NCI-H2227 (cell line): ENCODE measurements around the gene XYLT1.
"Not testable (repeated sequence)": the region's sequence is repeated elsewhere in the genome, so short reads cannot be mapped to it uniquely, and the experiment has no call there.

ENCODE experiments used
- DNase-seq: peaks from one replicate; lab custom pipeline; 2025; ENCODE audit not compliant: unreplicated experiment; lab: John Stamatoyannopoulos, UW

XYLT1 gene

DNA sequence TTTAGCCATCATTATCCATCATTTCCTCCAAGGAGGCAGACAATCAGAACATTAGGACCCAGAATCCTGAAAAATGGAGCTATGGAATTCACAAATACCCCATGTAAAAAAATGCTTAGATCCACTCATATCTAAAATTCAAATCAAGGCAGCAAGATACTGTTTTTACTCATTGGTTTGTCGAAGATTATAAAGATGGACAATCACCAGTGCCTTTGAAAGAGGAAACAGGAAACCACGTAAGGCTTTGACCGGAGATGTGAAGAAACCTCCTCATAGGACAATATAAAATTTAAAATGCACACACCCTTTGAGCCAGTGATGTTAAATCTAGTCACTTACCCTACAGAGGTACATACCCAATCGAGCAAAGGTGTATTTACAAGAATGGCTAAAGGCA is 130.0 kb downstream of the XYLT1 start:
- no peak for DNase-seq

DNA sequence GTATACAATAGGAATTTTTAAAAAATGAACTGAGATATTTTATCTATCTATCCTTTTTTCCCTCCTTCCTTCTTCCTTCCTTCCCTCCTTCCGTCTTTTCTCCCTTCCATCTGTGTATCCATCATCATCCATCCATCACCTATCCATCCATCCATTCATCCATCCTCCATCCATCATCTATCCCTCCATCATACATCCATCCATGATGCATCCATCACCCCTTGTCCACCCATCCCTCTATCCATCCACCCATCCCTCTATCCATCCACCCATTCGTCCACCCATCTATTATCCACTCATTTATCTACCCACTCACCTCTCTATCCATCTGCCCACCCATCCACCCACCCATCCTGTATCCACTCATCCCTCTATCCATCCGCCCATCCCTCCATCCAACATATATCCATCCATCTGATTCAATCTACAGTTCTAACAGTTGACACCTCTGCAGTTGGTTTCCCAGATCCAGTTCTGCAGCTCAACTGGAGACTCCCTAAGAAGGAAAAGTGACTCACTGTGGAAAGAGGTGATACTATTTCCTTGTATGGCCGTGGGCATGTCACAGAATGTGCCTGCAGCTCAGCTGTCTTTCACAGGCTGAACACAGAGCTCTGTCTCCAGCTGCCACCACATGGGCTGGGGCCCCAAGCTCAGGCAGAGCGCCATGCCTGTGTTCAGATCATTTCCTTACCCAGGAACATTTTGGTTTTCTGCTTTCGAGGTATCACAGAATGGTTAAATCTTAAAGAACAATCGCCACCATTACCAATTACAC is 130.8 kb downstream of the XYLT1 start:
- DNase-seq, result no peak

DNA sequence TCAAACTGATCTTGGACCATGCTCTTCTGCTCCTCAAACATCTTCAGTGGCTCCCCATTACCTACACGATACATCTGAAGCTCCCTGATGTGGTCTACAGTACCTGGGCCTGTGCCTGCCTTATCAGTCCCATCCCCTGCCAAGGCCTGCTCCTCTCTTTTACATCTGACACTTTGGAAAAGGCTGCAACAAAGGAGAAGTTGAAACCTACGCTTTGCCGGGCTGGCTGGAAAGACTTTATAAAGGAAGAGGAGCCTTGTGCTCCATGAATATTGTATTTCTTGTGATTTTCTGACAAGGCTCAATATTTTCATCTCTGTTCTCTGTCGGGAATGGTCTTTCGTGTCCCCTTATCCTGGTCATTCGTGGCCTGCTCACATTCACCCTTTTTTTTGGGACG is 132.5 kb downstream of the XYLT1 start:
- DNase-seq, result no peak

DNA sequence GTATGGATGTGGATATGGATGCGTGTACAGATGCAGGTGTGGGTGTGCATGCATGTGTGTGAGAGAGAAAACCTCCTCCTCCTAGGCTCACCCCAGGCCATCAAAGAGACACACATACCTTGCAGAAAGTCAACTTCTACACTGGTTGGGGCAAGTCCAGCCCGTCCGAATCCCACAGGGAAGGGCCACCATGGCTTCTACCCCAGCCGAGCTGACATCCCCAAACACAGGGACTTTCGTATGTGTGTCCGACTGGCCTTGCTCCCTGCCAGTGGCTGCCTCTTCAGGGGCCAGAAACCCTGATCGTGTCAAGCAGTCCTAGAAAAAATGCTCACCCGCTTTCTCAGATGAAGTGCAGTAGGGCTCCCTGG is 134.2 kb downstream of the XYLT1 start:
- DNase-seq, result no peak

DNA sequence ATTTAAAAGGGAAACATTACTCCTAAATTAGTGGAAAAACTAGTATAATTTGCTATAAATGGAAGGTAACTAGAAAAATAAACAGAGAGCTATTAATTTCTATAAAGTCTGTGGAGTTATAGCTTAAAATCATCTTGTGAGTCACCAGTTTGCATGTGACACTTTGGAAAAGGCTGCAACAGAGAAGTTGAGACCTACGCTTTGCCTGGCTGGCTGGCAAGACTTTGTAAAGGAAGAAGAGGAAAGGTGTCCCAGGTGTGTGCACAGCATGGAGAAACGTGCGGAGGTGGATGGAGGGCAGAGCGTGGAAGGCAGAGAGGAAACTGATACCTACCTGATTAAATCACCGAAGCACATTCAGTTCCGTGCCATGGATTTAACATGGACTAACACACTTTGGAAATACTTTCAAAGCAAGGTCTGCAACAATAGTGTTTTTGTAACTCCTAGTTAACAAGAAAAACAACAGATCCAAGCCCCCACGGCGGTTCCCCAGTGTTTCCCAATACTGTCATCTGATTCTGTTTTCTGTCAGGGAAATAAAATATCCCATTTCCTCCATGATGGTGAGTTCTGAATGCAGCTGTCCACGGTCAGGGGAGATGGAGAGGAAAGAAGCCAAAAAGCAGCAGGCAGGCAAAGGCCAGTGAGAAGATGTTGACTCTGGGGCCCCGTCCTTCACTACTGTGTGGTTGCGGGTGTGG is 134.8 kb downstream of the XYLT1 start:
- no peak for DNase-seq

DNA sequence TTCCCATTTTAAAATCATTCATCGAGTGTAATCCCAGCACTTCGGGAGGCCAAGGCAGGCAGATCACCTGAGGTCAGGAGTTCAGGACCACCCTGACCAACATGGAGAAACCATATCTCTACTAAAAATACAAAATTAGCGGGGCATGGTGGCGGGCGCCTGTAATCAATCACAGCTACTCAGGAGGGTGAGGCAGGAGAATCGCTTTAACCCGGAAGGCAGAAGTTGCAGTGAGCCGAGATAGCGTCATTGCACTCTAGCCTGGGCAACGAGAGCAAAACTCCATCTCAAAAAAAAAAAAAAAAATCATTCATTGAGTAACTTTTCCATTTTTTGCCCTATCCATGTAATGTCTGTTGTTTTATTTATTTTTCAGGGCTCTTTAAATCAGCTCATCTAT is 135.4 kb downstream of the XYLT1 start:
- DNase-seq, result not testable (repeated sequence)

DNA sequence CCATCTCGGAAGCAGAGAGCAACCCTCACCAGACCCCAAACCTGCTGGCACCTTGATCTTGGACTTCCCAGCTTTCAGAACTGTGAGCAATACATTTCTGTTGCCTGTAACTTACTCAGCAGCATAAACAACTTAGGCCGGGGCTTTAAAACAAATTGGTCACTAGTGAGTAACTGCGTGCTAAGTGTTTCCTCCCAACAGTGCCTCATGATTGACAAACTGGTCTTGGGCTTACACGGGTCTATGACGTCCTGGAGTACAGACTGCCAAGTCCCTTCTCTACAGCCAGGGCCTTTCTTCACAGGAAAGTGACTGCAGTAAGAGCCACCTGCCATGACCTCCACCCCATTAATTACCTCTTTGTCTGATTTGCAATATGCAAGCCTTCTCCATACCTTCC is 136.7 kb downstream of the XYLT1 start:
- no peak for DNase-seq

DNA sequence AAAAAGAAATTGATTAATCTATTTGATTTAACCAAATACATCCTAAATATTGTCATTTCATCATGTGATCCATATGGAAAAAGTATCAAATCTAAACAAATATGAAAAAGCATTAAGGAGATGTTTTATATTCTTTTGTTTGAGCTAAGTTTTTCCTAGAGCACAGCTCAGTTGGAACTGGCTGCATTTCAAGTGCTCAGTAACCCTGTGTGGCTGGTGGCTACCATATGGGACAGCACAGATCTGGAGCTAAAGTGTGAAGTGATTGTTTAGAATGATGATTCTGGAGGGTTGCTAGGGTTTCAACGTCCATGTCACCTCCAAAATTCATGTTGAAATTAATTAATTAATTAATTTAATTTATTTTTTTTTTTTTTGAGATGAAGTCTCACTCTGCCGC is 137.5 kb downstream of the XYLT1 start:
- no peak for DNase-seq

DNA sequence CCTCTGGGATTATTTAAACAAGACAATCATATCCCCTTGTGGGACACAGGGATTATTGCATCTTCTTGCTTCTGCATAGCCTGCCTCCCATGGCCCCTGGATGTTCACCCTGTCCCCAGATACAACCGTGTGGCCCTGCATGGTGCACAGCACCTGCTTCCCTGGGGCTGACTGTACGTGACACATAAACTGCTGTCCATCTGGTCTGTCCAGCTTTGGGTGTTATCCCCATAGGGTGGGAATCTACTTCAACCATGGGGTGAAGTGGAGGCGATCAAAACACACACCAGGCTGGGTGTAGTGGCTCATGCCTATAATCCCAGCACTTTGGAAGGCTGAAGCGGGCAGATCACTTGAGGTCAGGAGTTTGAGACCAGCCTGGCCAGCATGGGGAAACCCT is 138.8 kb downstream of the XYLT1 start:
- no peak for DNase-seq

DNA sequence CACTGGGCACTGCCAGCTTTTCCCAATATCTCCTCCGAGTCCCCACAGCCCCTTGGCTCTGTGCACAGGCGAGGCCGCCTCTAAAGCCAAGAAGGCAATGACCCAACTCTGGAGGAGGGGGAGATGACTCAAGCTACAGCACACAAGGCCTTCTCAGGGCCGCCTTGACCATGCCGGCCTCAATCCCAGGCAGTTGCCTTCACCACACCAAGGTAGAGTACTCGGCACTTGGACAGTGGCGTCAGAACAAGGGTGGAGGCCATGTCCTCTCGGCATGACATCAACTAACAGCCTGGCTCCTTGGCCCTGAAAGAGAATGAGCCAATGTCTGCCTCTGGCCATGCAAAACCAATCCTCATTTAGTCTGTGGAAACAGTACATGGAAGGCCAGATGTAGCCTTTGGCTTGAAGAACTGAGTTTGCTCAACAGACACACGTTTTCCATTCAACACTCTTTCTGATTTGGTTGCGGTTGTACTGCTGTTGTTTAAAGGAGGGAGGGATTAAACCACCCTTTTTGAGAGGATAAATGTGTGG is 139.6 kb downstream of the XYLT1 start:
- no peak for DNase-seq

DNA sequence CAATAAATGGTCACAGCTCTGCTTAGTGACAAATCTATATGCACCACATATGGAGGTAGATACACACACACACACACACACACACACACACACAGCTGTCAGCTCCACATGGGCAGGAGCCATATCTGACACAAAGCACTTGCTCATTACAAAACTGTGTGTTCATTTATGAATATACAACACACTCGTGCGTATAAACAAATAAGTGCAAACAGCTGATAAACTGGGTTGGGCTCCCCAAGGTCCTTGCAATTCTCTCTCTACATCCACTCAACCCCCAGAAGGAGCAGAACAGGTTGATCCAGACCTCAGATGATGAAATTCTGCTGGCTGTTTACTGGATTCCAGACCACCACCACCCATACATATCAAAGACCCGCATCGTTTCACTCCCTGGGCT is 140.7 kb downstream of the XYLT1 start:
- DNase-seq, result no peak

DNA sequence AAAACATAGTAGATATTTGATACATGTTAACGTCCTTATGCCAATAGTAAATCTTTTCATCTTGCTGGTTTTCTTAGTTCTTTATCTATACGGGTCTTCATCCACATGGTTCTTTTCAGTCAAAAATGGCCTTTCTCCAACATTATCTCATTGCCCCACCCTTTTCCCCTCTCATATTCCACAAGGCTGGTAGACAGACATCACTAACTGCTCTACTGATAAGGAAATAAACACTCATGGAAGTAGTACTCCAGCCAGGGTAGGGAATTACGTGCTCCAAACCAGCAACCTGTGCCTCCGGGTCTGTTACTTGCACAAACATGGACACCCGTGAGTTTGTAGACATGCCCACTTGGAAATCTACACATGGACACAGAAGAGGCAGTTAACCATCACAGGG is 141.4 kb downstream of the XYLT1 start:
- no peak for DNase-seq

DNA sequence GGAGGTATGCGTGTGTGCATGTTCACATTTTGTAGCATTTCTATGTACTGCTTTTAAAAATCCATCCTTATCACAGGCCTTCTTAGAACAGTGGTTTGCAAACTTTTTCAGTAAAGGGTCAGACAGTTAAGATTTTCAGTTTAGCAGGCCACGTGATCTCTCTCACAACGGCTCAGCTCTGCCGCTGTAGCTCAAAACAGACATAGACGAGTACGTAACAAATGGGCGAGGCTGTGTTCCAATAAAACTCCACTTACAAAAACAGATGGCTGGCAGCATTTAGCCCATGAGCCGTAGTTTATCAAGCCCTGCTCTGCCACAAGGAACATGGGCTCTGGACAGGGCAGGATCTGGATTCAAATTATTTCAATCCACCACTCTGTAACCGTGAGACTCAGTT is 141.8 kb downstream of the XYLT1 start:
- DNase-seq, result no peak

DNA sequence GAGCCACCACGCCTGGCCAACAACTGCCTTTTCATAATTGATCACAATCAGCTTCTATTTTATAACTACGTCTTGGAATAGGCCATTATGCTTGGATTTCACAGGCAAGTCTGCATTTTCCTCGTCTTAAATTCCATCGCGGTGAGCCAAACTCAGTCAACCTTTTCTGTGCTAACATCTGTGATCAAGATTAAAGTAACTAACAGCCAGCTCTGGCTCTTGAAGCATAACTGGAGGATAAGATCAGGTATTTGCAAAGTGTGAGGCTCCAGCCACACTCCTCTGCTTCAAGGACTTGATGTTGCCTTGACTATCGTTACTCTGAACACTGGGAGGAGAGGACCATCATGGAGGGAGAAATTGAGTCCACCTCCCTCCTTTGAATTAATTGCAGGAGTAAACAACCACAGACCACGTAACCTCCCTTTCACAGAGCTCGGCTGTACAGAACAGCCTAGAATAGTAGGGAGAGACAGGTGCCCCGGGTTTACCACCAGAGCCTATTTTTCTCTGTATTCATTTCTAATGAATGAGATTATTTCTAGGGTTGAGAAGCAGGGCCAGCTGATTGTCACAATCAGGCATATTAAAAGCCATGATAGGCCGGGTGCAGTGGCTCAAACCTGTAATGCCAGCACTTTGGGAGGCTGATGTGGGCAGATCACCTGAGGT is 143.0 kb downstream of the XYLT1 start:
- DNase-seq, result no peak

DNA sequence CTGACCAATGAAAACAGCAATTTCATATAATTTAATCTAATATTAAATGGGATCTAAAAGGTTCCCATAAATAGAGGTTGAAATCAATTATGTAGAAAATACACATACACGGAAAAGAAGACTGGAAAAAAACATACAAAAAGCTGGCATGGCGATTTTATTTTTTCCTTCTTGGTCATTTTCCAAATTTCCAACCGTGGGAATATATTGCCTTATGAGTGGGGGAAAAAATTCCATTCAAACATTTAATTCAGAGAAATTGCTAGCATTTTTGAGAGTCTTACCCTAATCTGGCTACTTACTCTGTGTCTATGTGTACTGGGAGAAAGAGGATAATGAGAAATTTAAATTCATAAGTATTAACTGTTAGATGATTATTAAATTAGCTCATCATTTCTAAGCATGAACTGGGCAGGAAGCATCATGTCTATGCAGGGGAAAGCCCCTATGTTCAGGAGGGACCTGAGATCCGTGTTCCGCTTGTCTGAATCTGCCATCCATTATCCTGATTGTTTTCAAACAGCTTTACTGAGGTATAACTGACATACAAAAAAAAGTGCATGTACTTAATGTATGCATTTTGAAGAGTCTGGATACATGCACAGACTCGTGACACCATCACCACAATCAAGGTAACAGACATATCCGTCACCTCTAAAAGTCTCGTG is 145.2 kb downstream of the XYLT1 start:
- DNase-seq, result no peak

DNA sequence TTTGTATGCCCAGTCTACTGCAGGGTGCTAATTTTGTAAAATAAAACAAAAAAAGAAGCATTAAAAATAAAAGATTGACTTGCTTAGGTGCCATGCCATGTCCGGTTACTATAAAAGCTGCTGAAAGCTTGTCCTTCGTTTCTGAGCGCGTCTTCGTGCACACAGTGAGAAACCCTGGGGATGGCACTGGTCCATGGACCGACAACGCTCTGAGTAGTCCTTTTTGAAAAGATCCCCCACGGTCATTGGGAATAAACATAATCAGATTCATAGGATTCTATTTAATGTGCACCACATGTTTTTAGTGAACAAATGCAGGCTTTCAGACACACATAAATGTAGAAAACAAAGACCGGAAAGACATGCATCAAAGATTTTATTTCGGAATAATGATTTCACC is 146.3 kb downstream of the XYLT1 start:
- DNase-seq, result no peak

DNA sequence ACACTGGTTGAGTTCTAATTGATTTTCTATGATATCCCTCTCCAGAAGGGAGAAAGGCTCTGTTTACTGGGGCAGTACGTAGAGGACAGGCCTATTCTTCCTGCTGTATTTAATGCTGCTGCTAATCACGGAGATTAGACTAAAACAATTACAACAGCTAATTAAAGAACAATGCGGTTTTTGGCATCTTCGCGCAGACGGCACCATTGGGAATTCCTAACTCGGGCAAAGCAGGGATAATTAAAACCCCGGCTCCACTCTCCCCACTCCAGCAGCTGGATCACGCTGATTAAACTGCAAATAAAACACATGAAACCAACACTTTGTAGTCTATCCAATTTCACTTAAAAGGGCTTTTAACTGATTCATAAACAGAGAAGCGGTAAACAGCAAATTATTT is 147.6 kb downstream of the XYLT1 start:
- DNase-seq, result no peak

DNA sequence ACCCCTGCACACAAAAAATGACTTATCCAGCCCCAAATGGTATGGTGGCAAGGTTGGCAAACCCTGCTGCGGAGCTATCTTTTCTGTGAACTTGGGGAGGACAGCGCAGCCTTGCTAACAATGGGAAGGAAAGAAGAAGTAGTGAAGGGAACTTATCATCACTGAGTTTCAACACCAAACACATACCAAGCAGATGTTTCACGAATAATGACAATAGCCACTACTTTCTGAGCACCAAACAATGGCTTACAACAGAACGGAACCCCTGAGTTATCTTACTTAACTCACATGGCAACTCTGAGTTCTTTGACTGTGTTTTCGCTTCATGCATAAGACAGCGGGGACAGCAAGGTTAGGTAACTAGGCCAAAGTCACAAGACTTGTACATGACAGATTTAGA is 148.9 kb downstream of the XYLT1 start:
- DNase-seq, result no peak

DNA sequence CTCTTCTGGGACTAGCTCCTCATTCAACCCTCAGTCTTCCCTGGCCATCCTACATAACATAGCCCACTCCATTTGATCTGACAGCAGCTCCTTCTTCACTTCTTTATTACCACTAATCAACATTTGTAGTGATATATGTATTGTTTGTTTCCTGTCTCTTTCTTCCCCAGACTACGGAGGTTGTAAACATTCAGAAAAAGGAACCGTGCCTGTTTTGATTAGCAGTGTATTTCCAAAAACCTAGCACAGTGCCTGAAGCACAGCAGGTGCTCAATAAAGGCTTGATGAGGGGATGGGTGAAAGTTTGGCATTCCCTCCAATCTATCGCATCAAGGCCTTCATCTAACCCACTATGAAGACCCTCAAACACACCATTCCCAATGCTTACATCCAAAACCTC is 150.8 kb downstream of the XYLT1 start:
- no peak for DNase-seq

DNA sequence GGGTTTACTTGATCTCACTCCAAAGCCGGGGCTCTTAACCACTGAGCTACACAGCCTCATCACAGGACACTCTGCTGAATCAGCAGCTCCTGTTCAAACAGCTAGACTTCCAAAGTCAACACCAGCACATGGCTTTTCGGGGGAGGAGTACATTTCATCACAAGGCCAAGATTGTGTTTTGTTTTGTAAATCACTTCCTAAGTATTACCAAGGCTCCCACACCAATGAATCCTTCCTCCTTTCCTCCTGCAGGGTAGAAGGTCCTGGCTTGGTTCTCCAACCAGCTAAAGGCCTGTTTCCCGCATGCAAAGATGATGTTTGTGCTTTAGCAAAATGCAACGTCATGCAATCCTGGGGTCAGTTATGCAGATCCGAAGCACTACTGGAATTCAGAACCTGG is 152.5 kb downstream of the XYLT1 start:
- DNase-seq, result no peak

DNA sequence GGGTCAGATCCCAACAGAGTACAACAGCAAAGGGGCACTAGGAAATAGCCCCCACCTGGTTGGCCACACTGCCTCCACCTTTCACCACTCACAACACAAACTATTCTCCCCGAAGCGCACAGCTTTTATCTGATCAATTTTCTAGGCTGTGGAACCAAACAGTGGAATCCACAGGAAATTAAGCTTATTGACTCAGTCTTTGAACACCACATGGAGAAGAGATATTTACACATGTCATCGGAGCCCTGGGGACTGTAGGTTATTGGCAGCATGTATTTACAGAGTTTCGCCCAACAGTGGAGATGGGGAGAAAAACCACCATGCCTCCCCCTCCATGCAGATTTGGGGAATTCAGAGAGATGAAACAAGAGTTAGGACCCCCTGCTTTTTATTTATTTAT is 154.8 kb downstream of the XYLT1 start:
- DNase-seq, result no peak
